IMR-90 (cell line): ENCODE data around the gene BPTF. TPM values are rescaled to one million over a fixed set of nuclear protein-coding genes. Genes with fewer than 3 reads are reported as not detected.

ENCODE experiments used
- ATAC-seq: fragments of 200-7000 bp; cut with Tn5 transposase; 2 replicates; pipeline ENCODE4 v1.9.1; 2020; ENCODE audit warnings: low read depth, mild to moderate bottlenecking, moderate library complexity
- BruUV-seq: library from RNA; stranded (reverse); fragments of 400-500 nt; replicated peaks from 2 replicates; lab custom pipeline; 2021; lab: Mats Ljungman, UMichigan
- CTCF ChIA-PET: fragments of 300-600 bp; formaldehyde crosslinking; extraction: SDS; loops from one replicate; lab custom pipeline; 2021; ENCODE audit warnings: antibody characterized with exemption; lab: Yijun Ruan, JAX
- POLR2A ChIA-PET: fragments of 300-600 bp; sonication (Branson Sonifier 250); formaldehyde crosslinking; loops from one replicate; lab custom pipeline; 2022; ENCODE audit warnings: antibody characterized with exemption; ENCODE audit not compliant: unreplicated experiment; lab: Charles Lee
- DNase-seq: peaks from one replicate; pipeline ENCODE4 v3.0.0; 2013
- H2AFZ ChIP-seq: replicated peaks from 2 replicates; pipeline ENCODE3; 2013; ENCODE audit warnings: low read length, mild to moderate bottlenecking; ENCODE audit not compliant: poor library complexity
- H2AK5ac ChIP-seq: 2 replicates; pipeline ENCODE4 v1.6.1; 2013; ENCODE audit warnings: low read depth, low read length, inconsistent platforms
- H2AK9ac ChIP-seq: replicated peaks from 2 replicates; pipeline ENCODE3; 2013; ENCODE audit warnings: mild to moderate bottlenecking, low read depth, low read length, moderate library complexity; ENCODE audit not compliant: poor library complexity
- H2BK120ac ChIP-seq: 2 replicates; pipeline ENCODE4 v1.6.1; 2013; ENCODE audit warnings: low read depth, low read length, inconsistent platforms
- H2BK15ac ChIP-seq: 3 replicates; pipeline ENCODE4 v1.6.1; 2013; ENCODE audit warnings: low read depth, low read length, inconsistent platforms
- H2BK20ac ChIP-seq: 2 replicates; pipeline ENCODE4 v1.6.1; 2013; ENCODE audit warnings: low read depth, mild to moderate bottlenecking, inconsistent platforms, low read length, moderate library complexity
- H2BK5ac ChIP-seq: 2 replicates; pipeline ENCODE4 v1.6.1; 2013; ENCODE audit warnings: mild to moderate bottlenecking, low read depth, low read length, inconsistent platforms; ENCODE audit not compliant: poor library complexity, severe bottlenecking
- H3K14ac ChIP-seq: replicated peaks from 2 replicates; pipeline ENCODE4 v1.6.1; 2013; ENCODE audit warnings: low read depth, low read length, inconsistent platforms
- H3K18ac ChIP-seq: 2 replicates; pipeline ENCODE4 v1.6.1; 2013; ENCODE audit warnings: low read depth, low read length, control low read depth
- H3K23ac ChIP-seq: 2 replicates; pipeline ENCODE4 v1.6.1; 2013; ENCODE audit warnings: low read depth, low read length, inconsistent platforms
- H3K27ac ChIP-seq: 2 replicates; pipeline ENCODE4 v1.5.1; 2013; ENCODE audit warnings: mild to moderate bottlenecking, control low read depth, low read length; ENCODE audit not compliant: insufficient read depth
- H3K27me3 ChIP-seq: 2 replicates; pipeline ENCODE4 v1.6.1; 2013; ENCODE audit warnings: low read length; ENCODE audit not compliant: control insufficient read depth, insufficient read depth
- H3K36me3 ChIP-seq: 2 replicates; pipeline ENCODE4 v1.6.1; 2013; ENCODE audit warnings: low read length, mixed read lengths; ENCODE audit not compliant: control insufficient read depth, insufficient read depth
- H3K4ac ChIP-seq: 2 replicates; pipeline ENCODE4 v1.6.1; 2013; ENCODE audit warnings: low read depth, low read length, inconsistent platforms
- H3K4me1 ChIP-seq: 2 replicates; pipeline ENCODE4 v1.6.1; 2013; ENCODE audit warnings: low read length, mixed read lengths; ENCODE audit not compliant: control insufficient read depth, insufficient read depth
- H3K4me2 ChIP-seq: 2 replicates; pipeline ENCODE4 v1.6.1; 2013; ENCODE audit warnings: low read depth, mild to moderate bottlenecking, control low read depth, low read length, moderate library complexity
- H3K4me3 ChIP-seq: 2 replicates; pipeline ENCODE4 v1.5.1; 2013; ENCODE audit warnings: low read depth, mild to moderate bottlenecking, control low read depth, low read length, moderate library complexity; ENCODE audit not compliant: insufficient read depth
- H3K56ac ChIP-seq: 2 replicates; pipeline ENCODE4 v1.6.1; 2013; ENCODE audit warnings: low read length, inconsistent platforms; ENCODE audit not compliant: insufficient read depth; ENCODE audit errors: extremely low read depth
- H3K79me1 ChIP-seq, 2 experiments: 2 replicates each; pipeline ENCODE4 v1.6.1; 2013; ENCODE audit warnings: low read length in 2 of 2, inconsistent platforms in 1 of 2, low read depth in 1 of 2
- H3K9ac ChIP-seq: 2 replicates; pipeline ENCODE4 v1.6.1; 2013; ENCODE audit warnings: low read depth, low read length, control low read depth
- H3K9me1 ChIP-seq: 2 replicates; pipeline ENCODE4 v1.6.1; 2013; ENCODE audit warnings: low read length, inconsistent platforms; ENCODE audit not compliant: insufficient read depth
- H3K9me3 ChIP-seq: 2 replicates; pipeline ENCODE4 v1.6.1; 2013; ENCODE audit warnings: low read length; ENCODE audit not compliant: control insufficient read depth, insufficient read depth
- H4K20me1 ChIP-seq: 2 replicates; pipeline ENCODE4 v1.6.1; 2013; ENCODE audit warnings: low read length, inconsistent platforms; ENCODE audit not compliant: insufficient read depth
- H4K5ac ChIP-seq: 2 replicates; pipeline ENCODE4 v1.6.1; 2013; ENCODE audit warnings: mild to moderate bottlenecking, low read depth, low read length, control low read depth
- H4K8ac ChIP-seq, 2 experiments: 2 replicates each; pipeline ENCODE4 v1.6.1; 2013; ENCODE audit warnings: low read depth in 2 of 2, low read length in 2 of 2, control low read depth in 1 of 2, inconsistent platforms in 1 of 2
- H4K91ac ChIP-seq: 2 replicates; pipeline ENCODE4 v1.6.1; 2013; ENCODE audit warnings: low read depth, low read length, inconsistent platforms; ENCODE audit not compliant: insufficient read depth
- BHLHE40 ChIP-seq: fragments of 150-350 bp; IDR thresholded peaks from 2 replicates; pipeline ENCODE4 v1.6.1; 2016; ENCODE audit warnings: mild to moderate bottlenecking, low read depth, low read length
- CEBPB ChIP-seq: IDR thresholded peaks from 2 replicates; pipeline ENCODE4 v1.6.1; 2012; ENCODE audit warnings: low read depth, low read length, improper control_type of control experiment
- CTCF ChIP-seq: conservative IDR thresholded peaks from 2 replicates; pipeline ENCODE4 v1.5.1; 2012; ENCODE audit warnings: mild to moderate bottlenecking, low read depth, low read length, improper control_type of control experiment
- ELK1 ChIP-seq: fragments of 150-350 bp; IDR thresholded peaks from 2 replicates; pipeline ENCODE4 v1.6.1; 2016; ENCODE audit warnings: low read depth, mild to moderate bottlenecking, low read length, moderate library complexity, borderline replicate concordance
- MAFK ChIP-seq: IDR thresholded peaks from 2 replicates; pipeline ENCODE4 v1.6.1; 2012; ENCODE audit warnings: low read depth, low read length, improper control_type of control experiment
- MAZ ChIP-seq: IDR thresholded peaks from 2 replicates; pipeline ENCODE4 v1.6.1; 2012; ENCODE audit warnings: low read depth, mild to moderate bottlenecking, low read length, improper control_type of control experiment, moderate library complexity, borderline replicate concordance
- NFE2L2 ChIP-seq: fragments of 150-350 bp; IDR thresholded peaks from 2 replicates; pipeline ENCODE4 v1.6.1; 2016; ENCODE audit warnings: low read depth, mild to moderate bottlenecking, low read length
- POLR2A ChIP-seq: IDR thresholded peaks from 2 replicates; pipeline ENCODE4 v1.6.1; 2012; ENCODE audit warnings: mild to moderate bottlenecking, low read depth, low read length
- RAD21 ChIP-seq: IDR thresholded peaks from 2 replicates; pipeline ENCODE4 v1.6.1; 2012; ENCODE audit warnings: low read length, improper control_type of control experiment
- RCOR1 ChIP-seq: IDR thresholded peaks from 2 replicates; pipeline ENCODE4 v1.6.1; 2012; ENCODE audit warnings: mild to moderate bottlenecking, low read length, improper control_type of control experiment; ENCODE audit not compliant: insufficient replicate concordance
- RFX5 ChIP-seq: IDR thresholded peaks from 2 replicates; pipeline ENCODE4 v1.8.0; 2012; ENCODE audit warnings: low read depth, mild to moderate bottlenecking, low read length, moderate library complexity
- SMC3 ChIP-seq: fragments of 150-350 bp; IDR thresholded peaks from 2 replicates; pipeline ENCODE4 v1.6.1; 2016; ENCODE audit warnings: low read depth, mild to moderate bottlenecking, antibody characterized with exemption, low read length, moderate library complexity
- USF2 ChIP-seq: fragments of 150-350 bp; IDR thresholded peaks from 2 replicates; pipeline ENCODE4 v1.6.1; 2017; ENCODE audit warnings: mild to moderate bottlenecking, antibody characterized with exemption, low read length, low read depth
- WGBS, 2 experiments: methylation state at CpG; one replicate each; pipeline versions ENCODE4 v1.1.5 to v1.1.7; 2013; ENCODE audit warnings: missing lambda C conversion rate in 2 of 2; ENCODE audit not compliant: insufficient read length in 1 of 2; ENCODE audit errors: extremely low coverage in 2 of 2; 5-methylcytosine and 5-hydroxymethylcytosine counted together
- dilution Hi-C: fragments of 300-500 bp; cut with HindIII; formaldehyde crosslinking; loops from one replicate; pipeline ENCODE4 v1.14.3; 2018; ENCODE audit warnings: low sequenced_read_pairs; ENCODE audit not compliant: unreplicated experiment
- in situ Hi-C: fragments of 300-500 bp; cut with MboI; formaldehyde crosslinking; loops from 3 replicates; pipeline ENCODE4 v1.14.3; 2019; ENCODE audit warnings: low sequenced_read_pairs, inconsistent platforms, mixed read lengths
- intact Hi-C: fragments of 100-400 bp; cut with micrococcal nuclease; formaldehyde crosslinking; loops from 2 replicates; pipeline ENCODE4 v1.10.0; 2022
- polyA plus RNA-seq, 3 experiments: library from polyadenylated mRNA; depleted of rRNA; stranded (reverse); fragments of >200 nt; gene quantifications; 2 replicates each; pipeline ENCODE4 v1.2.3, GENCODE V29; 2012; ENCODE audit warnings: low replicate concordance in 1 of 3
- total RNA-seq: library from RNA; depleted of rRNA; stranded (reverse); fragments of >200 nt; gene quantifications from 2 replicates; pipeline ENCODE4 v1.2.3, GENCODE V29; 2012

The BPTF gene
- total and polyA plus RNA-seq, 2 of the 4 experiments (the other 2 are of a cell fraction), result 32.3 to 35.7 TPM

DNA sequence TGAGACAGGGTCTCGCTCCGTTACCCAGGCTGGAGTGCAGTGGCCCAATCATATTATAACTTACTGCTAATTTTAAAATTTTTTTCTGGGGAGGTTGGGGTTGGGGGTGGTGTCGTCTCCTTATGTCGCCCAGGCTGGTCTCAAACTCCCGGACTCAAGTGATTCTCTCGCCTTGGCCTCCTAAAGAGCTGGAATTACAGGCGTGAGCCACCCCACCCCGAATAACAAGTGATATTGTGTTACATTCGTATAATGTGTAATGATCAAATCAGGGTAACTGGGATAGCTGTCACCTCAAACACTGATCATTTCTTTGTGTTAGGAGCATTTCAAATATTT lies 194.0 kb downstream of the BPTF start:
- Histone ChIP-seq H3K18ac (no peak overlapping the region), H3K4me1 (no peaks in the 10 kb centered on the region), H3K14ac (no peak overlapping the region), H4K20me1 (peaks cover 5% of the 10 kb centered on the region; the same call in 1 of the 2 replicates), H3K4me2 (no peak overlapping the region), H2AFZ (no peak overlapping the region), H3K9ac (no peak overlapping the region), H2AK5ac (no peak overlapping the region), H2BK120ac (no peak overlapping the region), H3K9me1 (no peaks in the 10 kb centered on the region), H2BK20ac (no peak overlapping the region), H3K9me3 (no peaks in the 10 kb centered on the region), H4K91ac (no peak overlapping the region), H3K36me3 (no peaks in the 10 kb centered on the region), H3K23ac (no peak overlapping the region), H3K79me1 (no peaks in the 10 kb centered on the region; a peak in 1 of 4 replicates), H3K27me3 (peaks cover 5% of the 10 kb centered on the region; the same call in 1 of the 2 replicates), H4K5ac (no peak overlapping the region), H2BK15ac (no peak overlapping the region), H2AK9ac (no peak overlapping the region), H3K4ac (no peak overlapping the region), H2BK5ac (no peak overlapping the region), H4K8ac (no peak overlapping the region), H3K27ac (no peak overlapping the region), H3K4me3 (no peak overlapping the region), H3K56ac (no peak overlapping the region)
- dilution Hi-C loops (no loop called here), intact Hi-C loops (loop anchor here (1.0 kb wide), 1 partner anchor 8 kb away; no protein-coding TSS in a partner anchor), in situ Hi-C loops (no loop called here)
- CTCF ChIA-PET, result interaction anchor here (1.2 kb wide), 1 partner anchor 9 kb away, joined by 4 read pairs; no protein-coding TSS in a partner anchor
- POLR2A ChIA-PET, result no interaction called here
- no CpG with 5 or more reads among the region's 9 CpGs for WGBS, 2 experiments
- DNase-seq (no peak), ATAC-seq (no peak)
- TF ChIP-seq CEBPB, result no peak
- no peak for TF ChIP-seq RCOR1
- no peak for TF ChIP-seq NFE2L2
- no peak for TF ChIP-seq SMC3
- TF ChIP-seq USF2, result no peak
- TF ChIP-seq MAFK, result no peak
- TF ChIP-seq RAD21, result no peak
- no peak for TF ChIP-seq POLR2A
- no peak for TF ChIP-seq MAZ
- TF ChIP-seq BHLHE40, result no peak
- no peak for TF ChIP-seq ELK1
- TF ChIP-seq RFX5, result no peak
- no peak for TF ChIP-seq CTCF
- BruUV-seq, result no TSS peak
